NCI-H1930 (cell line): Measurements from ENCODE around the gene TLX3.
"Not testable (repeated sequence)": the region's sequence is repeated elsewhere in the genome, so short reads cannot be mapped to it uniquely, and the experiment has no call there.

Experiments used
- DNase-seq, 2 experiments: peaks; one replicate each; lab custom pipeline; 2025; lab: John Stamatoyannopoulos, UW

The TLX3 gene

GRCh38 chr5:171323806-171324632 is 15.0 kb downstream of the TLX3 start:
- no peak for DNase-seq

- DNase-seq = no peak
Measured at GRCh38 chr5:171330021-171330420, 21.0 kb downstream of the TLX3 start.

- no peak for DNase-seq
Measured at GRCh38 chr5:171335616-171336015, 26.6 kb downstream of the TLX3 start.

GRCh38 chr5:171336521-171337209 is 27.6 kb downstream of the TLX3 start:
- no peak for DNase-seq

- DNase-seq = no peak
Measured at GRCh38 chr5:171337210-171337569, 28.1 kb downstream of the TLX3 start.

- DNase-seq = no peak
Measured at GRCh38 chr5:171340042-171340441, 31.0 kb downstream of the TLX3 start.

- no peak for DNase-seq
Measured at GRCh38 chr5:171340491-171340890, 31.4 kb downstream of the TLX3 start.

- peak; percentile 2 to 27 for DNase-seq
Measured at GRCh38 chr5:171342362-171343111, 33.5 kb downstream of the TLX3 start.

- DNase-seq = no peak
Measured at GRCh38 chr5:171344936-171345608, 36.0 kb downstream of the TLX3 start.

- no peak for DNase-seq
Measured at GRCh38 chr5:171351536-171352073, 42.6 kb downstream of the TLX3 start.

GRCh38 chr5:171355302-171355724 is 46.3 kb downstream of the TLX3 start:
- DNase-seq = no peak

GRCh38 chr5:171357843-171358242 is 48.8 kb downstream of the TLX3 start:
- DNase-seq = no peak

- DNase-seq = not testable (repeated sequence)
Measured at GRCh38 chr5:171361151-171361550, 52.1 kb downstream of the TLX3 start.
